Pulmonary artery endothelial cell (primary cell): ENCODE data around the gene FKBP2. TPM values are rescaled to one million over a fixed set of nuclear protein-coding genes. Genes with fewer than 3 reads are reported as not detected.

Experiments
- DNase-seq: peaks from one replicate; pipeline ENCODE4 v3.0.0-alpha.2; 2011; ENCODE audit warnings: low read depth, low spot score
- total RNA-seq: library from RNA; depleted of rRNA; stranded (reverse); fragments of >200 nt; gene quantifications from 2 replicates; pipeline ENCODE4 v1.2.3, GENCODE V29; 2014

The FKBP2 gene
- total RNA-seq, 1 donor from 2014 or later = 62.8 TPM

DNA sequence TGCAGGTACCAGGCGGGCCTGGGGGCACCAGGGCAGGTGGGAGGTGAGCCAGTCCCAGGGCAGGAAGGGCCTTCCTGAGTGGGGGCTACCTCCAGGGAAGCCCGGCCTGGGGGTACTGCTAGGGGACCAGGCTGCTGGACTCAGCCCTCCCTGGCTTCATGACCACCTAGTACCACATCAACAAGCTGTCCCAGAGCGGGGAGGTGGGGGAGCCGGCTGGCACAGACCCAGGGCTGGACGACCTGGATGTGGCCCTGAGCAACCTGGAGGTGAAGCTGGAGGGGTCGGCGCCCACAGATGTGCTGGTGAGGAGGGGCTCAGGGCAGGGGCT, 21.6 kb upstream of the FKBP2 start:
- DNase-seq = no peak

DNA sequence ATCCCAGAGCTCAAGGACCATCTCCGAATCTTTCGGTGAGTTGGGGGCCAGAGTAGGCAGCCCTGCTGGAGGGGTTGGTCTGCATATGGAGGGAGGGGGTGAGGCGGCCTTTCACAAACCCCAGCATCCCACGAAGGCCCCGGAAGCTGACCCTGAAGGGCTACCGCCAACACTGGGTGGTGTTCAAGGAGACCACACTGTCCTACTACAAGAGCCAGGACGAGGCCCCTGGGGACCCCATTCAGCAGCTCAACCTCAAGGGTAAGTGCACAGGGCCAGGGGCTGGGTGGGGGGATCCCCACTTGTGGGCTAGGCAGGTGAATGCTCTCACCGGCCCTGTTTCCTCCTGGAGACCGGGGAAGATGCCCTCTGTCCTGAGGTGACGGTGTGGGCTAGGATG, 21.1 kb upstream of the FKBP2 start:
- no peak for DNase-seq

DNA sequence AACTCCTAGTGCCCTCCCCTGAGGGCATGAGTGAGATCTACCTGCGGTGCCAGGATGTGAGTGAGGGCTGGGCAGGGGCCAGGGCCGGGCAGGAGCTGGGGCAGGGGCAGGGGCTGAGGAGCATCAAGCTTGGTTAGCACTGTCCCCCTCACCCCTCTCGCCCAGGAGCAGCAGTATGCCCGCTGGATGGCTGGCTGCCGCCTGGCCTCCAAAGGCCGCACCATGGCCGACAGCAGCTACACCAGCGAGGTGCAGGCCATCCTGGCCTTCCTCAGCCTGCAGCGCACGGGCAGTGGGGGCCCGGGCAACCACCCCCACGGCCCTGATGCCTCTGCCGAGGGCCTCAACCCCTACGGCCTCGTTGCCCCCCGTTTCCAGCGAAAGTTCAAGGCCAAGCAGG, 20.6 kb upstream of the FKBP2 start:
- DNase-seq = no peak

DNA sequence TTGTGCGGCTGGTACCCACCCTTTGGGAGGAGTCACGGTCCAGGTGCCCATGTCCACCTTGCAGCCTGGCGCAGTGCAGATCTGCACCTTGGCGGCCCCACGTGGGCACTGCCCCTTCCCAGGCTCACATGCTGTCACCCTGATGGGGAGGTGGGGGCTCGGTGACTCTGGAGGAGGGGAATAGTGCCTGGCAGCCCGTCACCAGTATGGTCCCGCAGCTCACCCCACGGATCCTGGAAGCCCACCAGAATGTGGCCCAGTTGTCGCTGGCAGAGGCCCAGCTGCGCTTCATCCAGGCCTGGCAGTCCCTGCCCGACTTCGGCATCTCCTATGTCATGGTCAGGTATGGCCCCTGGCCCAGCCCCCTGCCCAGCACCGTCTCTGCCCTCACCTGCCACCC, 20.1 kb upstream of the FKBP2 start:
- DNase-seq = no peak

DNA sequence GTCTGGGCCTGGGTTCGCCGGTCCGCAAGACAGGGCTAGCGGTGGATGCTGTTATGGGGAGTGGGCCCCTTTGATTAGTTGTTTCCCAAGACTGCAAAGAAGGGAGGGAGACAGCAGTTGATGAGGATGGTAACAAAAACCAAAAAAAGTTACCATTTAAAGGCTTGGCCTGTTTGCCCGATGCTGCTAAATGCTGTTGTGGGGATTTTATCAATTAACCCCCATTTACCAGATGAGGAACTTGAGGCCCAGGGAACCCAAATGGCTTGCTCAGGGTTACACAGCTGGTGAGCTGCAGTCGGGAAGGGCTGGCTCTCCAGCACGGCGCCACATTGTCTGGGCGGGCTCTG, 18.3 kb upstream of the FKBP2 start:
- no peak for DNase-seq

DNA sequence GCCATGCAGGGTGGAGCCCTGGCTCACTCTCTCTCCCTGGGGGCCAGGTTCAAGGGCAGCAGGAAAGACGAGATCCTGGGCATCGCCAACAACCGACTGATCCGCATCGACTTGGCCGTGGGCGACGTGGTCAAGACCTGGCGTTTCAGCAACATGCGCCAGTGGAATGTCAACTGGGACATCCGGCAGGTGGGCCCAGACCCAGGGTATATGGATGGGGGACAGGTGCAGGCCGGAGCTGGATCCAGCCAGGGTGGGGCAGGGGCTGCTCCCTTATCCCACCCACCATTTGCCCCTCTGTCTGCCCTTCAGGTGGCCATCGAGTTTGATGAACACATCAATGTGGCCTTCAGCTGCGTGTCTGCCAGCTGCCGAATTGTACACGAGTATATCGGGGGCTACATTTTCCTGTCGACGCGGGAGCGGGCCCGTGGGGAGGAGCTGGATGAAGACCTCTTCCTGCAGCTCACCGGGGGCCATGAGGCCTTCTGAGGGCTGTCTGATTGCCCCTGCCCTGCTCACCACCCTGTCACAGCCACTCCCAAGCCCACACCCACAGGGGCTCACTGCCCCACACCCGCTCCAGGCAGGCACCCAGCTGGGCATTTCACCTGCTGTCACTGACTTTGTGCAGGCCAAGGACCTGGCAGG, 17.8 kb upstream of the FKBP2 start:
- DNase-seq = no peak

DNA sequence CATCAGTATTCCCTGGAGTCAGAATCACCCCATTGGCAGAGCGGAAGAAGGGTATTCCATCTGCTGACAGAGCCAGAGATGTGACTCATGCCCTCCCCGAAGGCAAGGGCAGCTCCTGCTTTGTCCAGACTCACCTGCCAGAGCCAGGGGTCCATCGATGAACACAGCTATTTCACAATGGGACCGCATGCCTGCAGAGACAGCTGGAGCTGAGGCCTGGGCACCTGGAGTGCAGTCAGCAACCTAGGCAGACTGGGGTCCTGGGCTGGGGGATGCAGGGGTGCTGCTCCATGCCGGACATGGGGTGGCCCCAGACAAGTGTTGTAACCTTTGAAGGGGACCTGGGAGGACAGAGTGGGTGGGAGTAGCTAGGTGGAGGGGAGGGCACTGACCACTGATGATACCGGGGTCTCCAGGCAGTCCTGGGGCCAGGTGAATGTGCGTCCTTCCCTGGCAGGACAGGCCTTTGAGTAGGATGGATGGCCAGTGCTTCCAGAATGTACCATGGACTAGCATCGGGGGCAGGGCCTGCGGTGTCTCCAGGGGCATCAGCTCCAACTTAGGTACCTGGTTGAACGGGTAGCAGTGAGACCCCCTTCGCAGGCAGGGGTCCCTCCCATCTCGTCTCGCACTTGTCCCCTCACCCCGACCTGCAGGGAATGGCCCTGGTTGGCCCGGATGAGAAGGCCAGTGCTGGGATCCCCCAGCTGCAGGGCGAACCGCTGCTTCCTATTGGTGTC, 16.6 kb upstream of the FKBP2 start:
- no peak for DNase-seq

DNA sequence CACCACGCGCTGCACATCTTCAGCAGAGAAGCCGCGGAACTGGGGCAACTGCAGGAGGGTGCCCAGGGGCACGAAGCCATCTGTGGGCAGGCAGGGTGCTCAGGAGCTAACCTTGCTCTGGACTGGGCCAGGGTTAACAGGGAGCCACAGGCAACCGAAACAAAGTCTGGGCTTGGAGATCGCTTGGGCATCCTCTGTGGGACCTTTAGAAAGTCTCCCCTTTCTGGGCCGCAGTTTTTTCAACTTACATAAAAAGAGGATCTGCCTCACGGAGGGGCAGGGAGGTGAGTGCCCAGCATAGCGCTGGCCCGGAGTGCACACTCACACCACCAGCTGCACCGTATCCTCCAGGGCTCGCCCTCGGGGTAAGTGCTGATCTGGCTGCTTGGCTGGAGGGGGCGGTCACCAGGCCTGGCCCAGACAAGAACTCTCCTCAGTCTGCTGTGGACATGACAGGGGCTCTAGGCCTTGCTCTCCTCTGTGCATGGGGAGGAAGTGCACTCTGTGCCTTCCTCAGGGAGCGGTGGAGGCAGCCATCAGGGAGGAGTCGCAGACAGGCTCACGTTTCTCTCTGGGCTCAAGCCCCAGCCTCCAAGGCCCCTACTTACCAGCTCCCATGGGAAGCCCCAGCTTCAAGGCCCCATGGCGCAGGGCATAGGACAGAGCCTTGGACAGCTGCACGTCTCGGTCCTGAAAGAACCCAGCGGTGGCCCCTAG, 15.8 kb upstream of the FKBP2 start:
- DNase-seq = no peak

DNA sequence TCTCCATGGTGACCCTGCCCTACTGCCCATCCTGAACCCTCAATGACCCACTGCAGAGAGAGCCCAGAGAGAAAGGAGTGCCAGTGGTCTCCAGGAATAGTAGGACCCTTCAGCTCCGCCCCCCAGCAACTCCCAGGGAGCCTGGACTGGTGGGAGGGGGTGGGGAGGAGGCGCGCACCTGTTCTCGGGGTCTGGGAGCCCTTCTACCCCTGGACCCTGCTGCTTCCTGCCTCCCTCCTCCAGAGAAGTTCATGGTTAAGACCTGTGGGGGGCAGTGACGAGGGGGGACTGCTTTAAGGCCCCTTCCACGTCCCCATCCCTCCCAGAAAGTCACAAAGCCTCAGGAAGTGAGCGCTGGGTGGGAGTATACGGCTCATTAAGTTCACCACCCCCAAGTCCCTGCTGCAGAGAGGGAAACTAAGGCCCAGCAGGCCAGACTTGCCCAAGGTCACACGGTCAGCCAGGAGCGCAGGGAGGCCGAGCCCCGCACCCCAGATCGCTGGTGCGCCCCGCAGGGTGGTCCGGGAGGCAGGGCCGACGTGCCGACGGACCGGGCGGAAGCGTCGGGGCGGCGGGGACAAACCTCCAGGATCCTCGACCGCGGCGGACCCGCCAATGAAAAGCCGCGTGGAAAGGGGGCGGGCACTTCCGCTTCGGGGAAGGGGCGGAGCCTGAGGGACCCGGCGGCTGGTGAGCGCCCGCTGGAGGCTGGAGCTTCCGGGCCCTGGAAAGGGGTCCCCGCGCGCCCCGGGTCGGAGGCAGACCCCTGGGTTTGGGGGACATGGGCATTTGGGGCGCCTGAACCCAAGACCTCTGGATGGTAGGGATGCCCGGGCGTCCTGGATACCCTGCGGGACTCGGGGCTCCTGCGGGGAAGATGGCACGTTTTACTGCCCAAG, 15.0 kb upstream of the FKBP2 start, which contains the start of the genes NUDT22 and TRPT1:
NUDT22 (plus strand) TSS at position 667 of the 899 bp plus-strand sequence. CDS start 379 bp downstream, outside the sequence.
TRPT1 (minus strand) TSS at position 579 of the 899 bp plus-strand sequence; CDS start at position 253, 326 bp downstream.
- DNase-seq = no peak

DNA sequence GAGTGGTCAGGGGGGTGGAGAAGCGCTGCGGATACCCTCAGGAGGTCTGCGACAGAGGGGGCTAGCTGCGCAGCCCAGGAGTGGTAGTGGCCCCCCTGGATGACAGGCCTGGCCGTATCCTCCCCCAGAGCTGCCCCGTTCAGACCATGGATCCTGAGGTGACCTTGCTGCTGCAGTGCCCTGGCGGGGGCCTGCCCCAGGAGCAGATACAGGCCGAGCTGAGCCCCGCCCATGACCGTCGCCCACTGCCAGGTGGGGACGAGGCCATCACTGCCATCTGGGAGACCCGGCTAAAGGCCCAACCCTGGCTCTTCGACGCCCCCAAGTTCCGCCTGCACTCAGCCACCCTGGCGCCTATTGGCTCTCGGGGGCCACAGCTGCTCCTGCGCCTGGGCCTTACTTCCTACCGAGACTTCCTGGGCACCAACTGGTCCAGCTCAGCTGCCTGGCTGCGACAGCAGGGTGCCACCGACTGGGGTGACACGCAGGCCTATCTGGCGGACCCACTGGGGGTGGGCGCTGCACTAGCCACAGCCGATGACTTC, 14.3 kb upstream of the FKBP2 start:
- DNase-seq = no peak

DNA sequence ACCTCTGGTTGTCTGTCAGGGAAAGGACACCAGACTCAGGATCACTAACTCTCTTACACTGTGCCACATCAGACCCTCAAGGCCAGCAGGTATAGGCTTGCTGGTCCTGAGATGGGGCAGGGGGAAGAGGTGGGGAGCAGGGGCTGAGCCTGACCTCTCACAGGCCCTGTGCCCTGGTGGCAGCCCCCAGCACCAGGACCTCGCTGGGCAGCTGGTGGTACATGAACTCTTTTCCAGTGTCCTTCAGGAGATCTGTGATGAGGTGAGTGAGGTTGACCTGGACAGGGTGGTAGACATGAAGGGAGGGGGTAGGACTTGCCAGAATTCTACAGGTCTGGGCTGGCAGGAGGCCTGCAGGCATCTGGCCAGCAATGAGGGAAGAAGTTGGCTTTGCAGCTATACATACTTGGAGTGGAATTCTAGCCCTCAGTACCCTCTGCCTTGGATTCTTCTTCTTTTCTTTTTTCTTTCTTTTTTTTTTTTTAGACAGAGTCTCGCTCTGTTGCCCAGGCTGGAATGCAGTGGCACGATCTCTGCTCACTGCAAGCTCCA, 13.4 kb upstream of the FKBP2 start:
- DNase-seq = no peak

DNA sequence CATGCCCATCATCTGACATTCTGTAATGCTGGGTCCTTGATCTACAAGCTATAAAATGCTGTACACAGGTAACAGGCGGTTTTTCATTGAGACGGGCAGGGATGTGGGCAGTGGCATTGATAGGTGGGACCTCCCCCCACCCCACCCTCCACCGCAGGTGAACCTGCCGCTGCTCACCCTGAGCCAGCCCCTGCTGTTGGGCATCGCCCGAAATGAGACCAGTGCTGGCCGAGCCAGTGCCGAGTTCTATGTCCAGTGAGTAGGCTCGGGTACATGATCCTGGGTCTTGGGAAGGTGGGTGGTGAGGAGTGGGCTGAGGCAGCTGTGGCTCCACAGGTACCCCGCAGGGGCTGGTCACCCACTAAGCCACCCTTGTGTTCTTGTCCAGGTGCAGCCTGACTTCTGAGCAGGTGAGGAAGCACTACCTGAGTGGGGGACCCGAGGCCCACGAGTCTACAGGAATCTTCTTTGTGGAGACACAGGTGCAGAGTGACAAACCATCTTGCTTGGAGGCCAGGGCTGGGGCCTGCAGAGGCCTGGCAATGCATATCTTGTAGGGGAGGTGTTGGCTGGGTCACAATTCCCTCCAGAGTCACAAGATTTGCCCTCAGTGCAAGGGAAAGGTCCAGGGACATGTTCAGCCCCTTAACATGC, 11.7 kb upstream of the FKBP2 start:
- DNase-seq = no peak

DNA sequence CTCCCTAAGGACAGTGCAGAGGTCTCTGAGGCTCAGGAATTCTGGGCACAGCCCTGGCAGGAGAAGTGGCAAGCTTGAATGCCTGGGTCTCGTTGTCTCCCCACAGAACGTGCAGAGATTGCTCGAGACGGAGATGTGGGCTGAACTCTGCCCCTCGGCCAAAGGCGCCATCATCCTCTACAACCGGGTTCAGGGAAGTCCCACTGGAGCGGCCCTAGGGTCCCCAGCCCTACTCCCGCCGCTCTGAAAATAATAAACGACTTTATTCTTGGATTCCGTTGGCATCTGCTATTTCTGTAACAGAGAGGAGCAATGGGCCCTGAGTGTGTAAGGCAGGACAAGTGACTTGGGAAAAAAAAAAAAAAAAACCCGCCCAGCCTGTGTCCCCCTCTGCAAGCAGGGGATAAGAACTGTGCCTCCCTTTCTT, 11.1 kb upstream of the FKBP2 start:
- no peak for DNase-seq

DNA sequence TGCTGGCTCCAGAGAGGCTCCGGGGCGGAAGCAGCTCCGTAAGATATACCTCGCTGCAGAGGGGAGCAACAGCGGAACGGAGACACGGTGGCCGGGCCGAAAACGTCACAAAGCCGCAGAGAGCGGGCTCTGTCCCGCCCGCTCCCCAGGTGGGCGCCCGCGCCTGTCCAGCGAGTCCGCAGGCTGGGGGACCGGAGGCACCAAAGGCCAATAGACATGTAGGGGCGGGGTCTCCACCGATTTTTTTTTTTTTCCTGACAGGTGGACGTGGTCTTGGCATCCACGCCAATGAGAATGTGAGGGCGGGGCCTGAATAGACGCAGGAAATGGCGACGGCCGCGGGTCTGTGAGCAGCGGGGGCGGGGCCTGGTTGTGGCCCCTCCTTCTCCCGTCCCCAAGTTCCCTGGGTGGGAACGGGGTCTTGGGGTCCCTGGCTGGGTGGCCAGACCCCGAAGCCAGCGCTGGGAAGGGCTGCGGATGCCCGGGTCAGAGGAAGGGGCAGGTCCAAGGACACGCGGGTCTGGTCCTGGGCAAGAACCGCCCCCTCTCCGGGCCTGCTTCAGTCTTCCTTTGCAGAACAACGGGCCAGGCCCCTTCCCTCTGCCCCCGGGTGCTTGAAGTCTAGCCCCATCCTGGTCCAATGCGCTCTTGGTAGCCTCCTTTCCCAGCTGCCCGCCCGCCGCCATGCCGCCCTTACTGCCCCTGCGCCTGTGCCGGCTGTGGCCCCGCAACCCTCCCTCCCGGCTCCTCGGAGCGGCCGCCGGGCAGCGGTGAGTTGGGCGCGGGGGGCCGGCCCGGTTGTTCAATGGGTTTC, 10.5 kb upstream of the FKBP2 start, which contains the start of gene DNAJC4:
DNAJC4 (plus strand) TSS at position 378 of the 814 bp plus-strand sequence; CDS start at position 685, 307 bp downstream.
- DNase-seq = peak; percentile 60

DNA sequence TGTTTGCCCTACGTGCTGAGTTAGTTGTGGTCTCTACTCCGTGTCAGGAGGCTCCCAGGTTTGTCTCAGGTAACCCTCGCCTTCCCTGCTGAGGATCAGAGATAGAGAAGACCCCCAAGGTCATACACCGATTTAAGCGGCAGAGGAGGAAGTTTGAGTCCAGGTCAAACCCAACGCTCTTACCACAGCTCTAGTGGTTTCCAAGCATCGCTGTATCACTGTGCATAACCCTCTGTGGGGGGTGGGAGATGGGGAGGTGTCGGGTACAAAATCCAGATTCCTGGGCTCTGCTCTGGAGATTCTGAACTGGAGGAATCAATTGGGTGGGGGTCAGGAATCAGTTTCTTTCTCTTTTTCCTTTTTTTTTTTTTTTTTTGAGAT, 9.9 kb upstream of the FKBP2 start:
- DNase-seq = no peak

DNA sequence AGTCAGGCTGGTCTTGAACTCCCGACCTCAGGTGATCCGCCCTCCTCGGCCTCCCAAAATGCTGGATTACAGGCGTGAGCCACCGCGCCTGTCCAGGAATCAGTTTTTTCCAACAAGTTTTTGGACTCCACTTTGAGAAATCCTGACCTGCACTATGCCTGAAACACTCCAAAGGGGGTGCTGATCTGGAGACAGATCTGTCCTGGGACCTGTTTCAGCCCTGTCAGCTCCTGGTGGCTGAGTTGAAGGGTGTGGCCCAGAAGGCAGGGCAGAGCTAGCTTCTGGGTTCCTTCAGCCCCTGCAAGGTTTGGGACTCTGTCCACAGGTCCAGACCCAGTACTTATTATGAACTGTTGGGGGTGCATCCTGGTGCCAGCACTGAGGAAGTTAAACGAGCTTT, 9.3 kb upstream of the FKBP2 start:
- DNase-seq = no peak

DNA sequence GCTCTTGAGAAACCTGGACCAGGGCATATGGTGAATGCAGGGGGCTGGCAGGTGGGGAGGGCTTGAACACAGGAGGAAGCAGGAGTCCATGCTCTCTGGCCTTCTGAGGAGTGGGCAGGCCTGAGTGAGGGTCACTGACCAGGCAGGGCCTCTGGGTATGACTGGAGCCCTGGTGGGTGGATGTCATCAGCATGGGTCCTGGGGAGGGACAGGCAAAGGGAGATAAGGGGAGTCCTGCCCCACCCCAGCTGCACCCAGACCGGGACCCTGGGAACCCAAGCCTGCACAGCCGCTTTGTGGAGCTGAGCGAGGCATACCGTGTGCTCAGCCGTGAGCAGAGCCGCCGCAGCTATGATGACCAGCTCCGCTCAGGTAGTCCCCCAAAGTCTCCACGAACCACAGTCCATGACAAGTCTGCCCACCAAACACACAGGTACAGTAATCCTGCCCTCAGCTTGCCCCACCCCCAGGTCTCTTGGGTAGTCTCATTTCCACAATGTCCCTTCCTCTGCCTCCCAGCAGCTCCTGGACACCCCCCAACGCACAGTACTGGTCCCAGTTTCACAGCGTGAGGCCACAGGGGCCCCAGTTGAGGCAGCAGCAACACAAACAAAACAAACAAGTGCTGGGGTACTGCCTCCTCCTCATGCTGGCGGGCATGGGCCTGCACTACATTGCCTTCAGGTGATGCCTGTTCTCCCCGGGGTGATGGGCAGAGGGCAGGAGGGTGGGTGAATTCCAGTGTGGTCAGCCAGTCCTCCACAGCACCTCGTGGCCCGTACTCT, 8.5 kb upstream of the FKBP2 start:
- DNase-seq = no peak

DNA sequence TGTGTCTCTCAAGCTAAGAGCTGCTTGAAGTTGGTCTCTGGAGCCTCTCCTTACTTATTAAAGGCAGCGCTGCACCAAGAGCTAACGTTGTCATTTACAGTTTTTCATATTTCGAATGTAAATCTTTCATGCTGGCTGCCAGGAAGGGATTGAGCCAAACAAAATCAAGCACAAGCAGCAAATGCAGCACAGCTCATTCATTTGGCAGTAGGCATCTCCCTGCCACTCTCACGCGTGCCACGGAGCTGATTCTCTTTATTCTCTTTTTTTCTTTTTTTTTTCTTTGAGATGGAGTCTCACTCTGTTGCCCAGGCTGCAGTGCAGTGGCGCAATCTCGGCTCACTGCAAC, 8.0 kb upstream of the FKBP2 start:
- no peak for DNase-seq
